Heart left ventricle (tissue), 16 donors: ENCODE measurements around the gene U2SURP. TPM values are rescaled to one million over a fixed set of nuclear protein-coding genes. Genes with fewer than 3 reads are reported as not detected.

Experiments
- ATAC-seq, 4 donors: fragments of 200-7000 bp; cut with Tn5 transposase; one replicate each; pipeline ENCODE4 v1.9.1; 2020 to 2022; ENCODE audit warnings: moderate library complexity in 4 of 4, mild to moderate bottlenecking in 3 of 4, moderate number of reproducible peaks in 1 of 4
- DNase-seq, 5 donors: peaks; one replicate each; pipeline ENCODE4 v3.0.0-alpha.2; 2020
- H3K27ac ChIP-seq, 12 donors: fragments of 200-600 bp; sonication (generic) in 4 of 12; one replicate each; pipeline versions ENCODE4 v1.5.0 to v1.8.0; 2016 to 2022; ENCODE audit warnings: mild to moderate bottlenecking in 2 of 12
- H3K27me3 ChIP-seq, 9 donors: fragments of 200-600 bp; sonication (generic) in 2 of 9; one replicate each; pipeline versions ENCODE4 v1.5.1 to v1.8.0; 2016 to 2022; ENCODE audit warnings: mild to moderate bottlenecking in 3 of 9
- H3K36me3 ChIP-seq, 9 donors: fragments of 200-600 bp; sonication (generic) in 2 of 9; one replicate each; pipeline versions ENCODE4 v1.5.0 to v1.8.0; 2018 to 2022; ENCODE audit warnings: mild to moderate bottlenecking in 2 of 9
- H3K4me1 ChIP-seq, 12 donors: fragments of 200-600 bp; sonication (generic) in 4 of 12; one replicate each; pipeline versions ENCODE4 v1.5.0 to v1.8.0; 2016 to 2022; ENCODE audit warnings: mild to moderate bottlenecking in 3 of 12
- H3K4me3 ChIP-seq, 12 donors: fragments of 200-600 bp; sonication (generic) in 4 of 12; one replicate each; pipeline versions ENCODE4 v1.5.0 to v1.8.0; 2017 to 2022; ENCODE audit warnings: mild to moderate bottlenecking in 9 of 12, moderate library complexity in 4 of 12
- H3K9me3 ChIP-seq, 12 donors: fragments of 200-600 bp; sonication (generic) in 4 of 12; one replicate each; pipeline versions ENCODE4 v1.5.0 to v1.8.0; 2016 to 2022; ENCODE audit warnings: mild to moderate bottlenecking in 1 of 12
- CTCF ChIP-seq, 12 donors: fragments of 200-600 bp; sonication (generic) in 4 of 12; IDR thresholded peaks; one replicate each; pipeline versions ENCODE4 v1.5.0 to v1.8.0; 2018 to 2022; ENCODE audit warnings: antibody characterized with exemption in 12 of 12, mild to moderate bottlenecking in 5 of 12
- POLR2A ChIP-seq, 2 donors: fragments of 450-650 bp; IDR thresholded peaks; one replicate each; pipeline ENCODE4 v1.6.1; 2017; ENCODE audit warnings: antibody characterized with exemption in 2 of 2, mild to moderate bottlenecking in 2 of 2, moderate library complexity in 2 of 2
- WGBS, 4 donors: extraction: QIAGEN DNeasy Blood & Tissue Kit in 2 of 4; methylation state at CpG; one replicate each; pipeline versions ENCODE4 v1.1.5 to v1.1.7; 2013 to 2018; 5-methylcytosine and 5-hydroxymethylcytosine counted together
- intact Hi-C, 10 donors: fragments of 100-400 bp; cut with DNase I; formaldehyde crosslinking; loops; one replicate each; pipeline versions ENCODE4 v1.11.1 to v1.14.2; 2022
- polyA plus RNA-seq, 2 donors: library from polyadenylated mRNA; stranded (reverse); fragments of 200-250 nt; gene quantifications; one replicate each; pipeline ENCODE4 v1.2.3, GENCODE V29; 2013
- total RNA-seq, 9 donors: library from RNA; depleted of rRNA in 2 of 9; stranded (reverse); fragments of >200 nt in 2 of 9; fragmentation: NEBNext Ultra II Directional in 3 of 9; extraction: Animal tissue kit (Norgen Biotek cat#: 25700) in 3 of 9; gene quantifications; one replicate each; pipeline versions ENCODE4 v1.1.0 to v1.2.4, GENCODE V29; 2016 to 2023
- donor health status: ischemic (EF 13 %, LVEDD 7.1; RV severe dilation, severe dysfunction).
- donor health status: healthy with polysubstance abuse.
- donor health status: DM: no; HTN: yes; CAD: no.
- donor health status: DM: no; HTN: no; CAD: no.
- donor health status: ischemic (EF 25% LVEDD 6.9; RV normal size, moderate dysfunction).
- donor health status: ischemic (EF 25% LVEDD 5.7; RV mildly dilated, moderate dysfunction).
- donor health status: healthy.
- donor health status: DM: yes; HTN: yes; CAD: no.
- donor health status: ischemic (EF 35%, LVEDD 5.7; RV mildly dilated, moderate dysfunction).
- donor health status: nonischemic (EF 11% LVEDD 7.7; RV severe dilation, severe dysfunction).
- donor health status: DM: yes; HTN: yes; CAD: no.
- donor health status: PGD.
- donor health status: ischemic (EF 29% LVEDD 5.4; RV normal size, mild dysfunction).
- donor health status: nonischemic (EF 23%, LVEDD 6.1; RV moderate dilation, normal function).

U2SURP gene
- total and polyA plus RNA-seq, 11 donors, result 17.4 to 42.0 (median 33.1) TPM

DNA sequence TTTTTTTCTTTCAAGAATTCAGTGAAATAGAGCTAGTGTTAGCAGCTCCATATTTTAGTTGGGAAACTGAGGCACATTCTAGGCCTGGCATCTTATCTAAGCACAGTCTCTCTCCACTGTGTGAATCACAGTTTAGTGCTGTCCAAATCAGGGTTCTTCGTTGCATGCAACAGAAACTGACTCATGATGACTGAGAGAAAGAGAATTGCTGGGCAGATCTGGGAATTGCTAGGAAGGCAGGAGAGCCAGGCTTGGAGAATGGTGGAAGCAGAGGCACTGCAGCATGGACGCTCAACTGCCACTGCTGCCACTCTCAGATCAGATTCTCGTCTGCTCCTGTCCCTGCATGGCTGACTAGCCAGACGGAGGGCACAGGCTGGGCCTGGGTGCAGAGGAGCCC is 77.5 kb downstream of the U2SURP start:
- Histone ChIP-seq H3K9me3 (no peaks in the 10 kb centered on the region), H3K36me3 (no peaks in the 10 kb centered on the region), H3K27me3 (no peaks in the 10 kb centered on the region), H3K4me3 (no peak overlapping the region), H3K4me1 (no peaks in the 10 kb centered on the region), H3K27ac (no peak overlapping the region)
- TF ChIP-seq CTCF (IDR thresholded peaks at IDR 0.05) (no peak), POLR2A (IDR thresholded peaks at IDR 0.05) (no peak)
- 78 to 81% (median 79%) methylated on average over 4 of the region's 4 CpGs for WGBS, 4 donors
- intact Hi-C loops, result loop anchor here in 1 of 10 donors (10.0 kb wide), 1 partner anchor 566 kb away; no protein-coding TSS in a partner anchor
- DNase-seq (no peak), ATAC-seq (no peak)

DNA sequence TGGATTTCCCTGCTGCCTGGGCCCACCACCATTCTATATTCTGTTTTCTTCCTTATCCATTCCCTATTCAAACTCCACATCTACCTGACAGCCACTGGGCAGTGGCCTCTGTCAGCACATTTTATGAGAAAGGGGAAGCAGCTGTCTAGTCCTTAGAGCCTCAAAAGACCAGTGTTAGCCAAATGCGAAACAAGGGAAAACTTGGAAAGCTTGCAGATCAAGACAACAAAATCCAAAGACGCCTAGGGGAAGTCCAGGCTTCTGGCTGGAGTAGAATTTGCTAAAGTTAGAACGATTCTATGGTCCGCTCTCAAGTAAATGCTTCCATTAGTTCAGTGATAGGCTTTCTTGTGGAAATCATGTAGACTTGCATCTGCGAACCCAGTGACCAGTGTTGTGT is 78.8 kb downstream of the U2SURP start:
- intact Hi-C loops, result no loop called here
- ATAC-seq (no peak), DNase-seq (no peak)
- no peaks in the 10 kb centered on the region for H3K9me3 ChIP-seq
- no peaks in the 10 kb centered on the region for H3K36me3 ChIP-seq
- TF ChIP-seq CTCF (IDR thresholded peaks at IDR 0.05) (no peak), POLR2A (IDR thresholded peaks at IDR 0.05) (no peak)
- no peak overlapping the region for H3K4me3 ChIP-seq
- no peak overlapping the region for H3K27ac ChIP-seq
- H3K4me1 ChIP-seq, result peaks cover 0 to 1% (median 0%) of the 10 kb centered on the region in 12 donors
- 75 to 84% (median 81%) methylated on average over 5 of the region's 5 CpGs for WGBS, 4 donors
- no peaks in the 10 kb centered on the region for H3K27me3 ChIP-seq

DNA sequence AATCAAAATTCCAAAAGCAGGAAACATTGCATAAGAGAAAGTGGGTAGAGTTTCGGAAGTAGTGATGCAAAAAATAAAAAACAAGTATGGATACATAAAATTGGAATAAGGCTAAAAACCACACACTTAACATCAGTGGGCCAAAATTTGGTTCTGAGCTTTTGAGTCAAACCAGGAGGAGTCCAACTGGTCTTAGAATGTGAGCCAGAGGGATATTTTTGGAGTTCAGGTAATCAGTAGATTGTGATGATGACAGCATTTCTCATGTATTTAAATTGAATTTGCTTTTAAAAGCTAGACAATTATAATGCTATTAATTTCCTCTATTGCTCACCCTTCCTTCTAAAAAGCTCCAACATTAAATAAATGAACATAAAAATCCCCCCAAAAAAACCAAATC is 80.0 kb downstream of the U2SURP start:
- TF ChIP-seq CTCF (IDR thresholded peaks at IDR 0.05) (no peak), POLR2A (IDR thresholded peaks at IDR 0.05) (no peak)
- 80 to 91% (median 86%) methylated on average over 1 of the region's 1 CpG for WGBS, 4 donors
- no peak overlapping the region for H3K4me3 ChIP-seq
- intact Hi-C loops, result no loop called here
- no peak overlapping the region for H3K27ac ChIP-seq
- no peaks in the 10 kb centered on the region for H3K36me3 ChIP-seq
- DNase-seq (no peak), ATAC-seq (no peak)
- H3K4me1 ChIP-seq, result peaks cover 0 to 3% (median 0%) of the 10 kb centered on the region in 12 donors
- no peaks in the 10 kb centered on the region for H3K9me3 ChIP-seq
- no peaks in the 10 kb centered on the region for H3K27me3 ChIP-seq

- no peak overlapping the region for H3K4me3 ChIP-seq
- ATAC-seq (no peak), DNase-seq (no peak)
- intact Hi-C loops, result no loop called here
- no peaks in the 10 kb centered on the region for H3K9me3 ChIP-seq
- no peak for TF ChIP-seq CTCF (IDR thresholded peaks at IDR 0.05)
- H3K27me3 ChIP-seq, result no peaks in the 10 kb centered on the region
- H3K36me3 ChIP-seq, result no peaks in the 10 kb centered on the region
- WGBS, 4 donors, result 82 to 87% (median 82%) methylated on average over 19 of the region's 19 CpGs
- H3K4me1 ChIP-seq, result peaks cover 0 to 3% (median 0%) of the 10 kb centered on the region in 12 donors
- no peak overlapping the region for H3K27ac ChIP-seq
Measured at GRCh38 chr3:143081844-143082778, 80.7 kb downstream of the U2SURP start.
